ENCODE results near the gene ZNF813. TPM values are rescaled to one million over a fixed set of nuclear protein-coding genes. Genes with fewer than 3 reads are reported as not detected.

Gene ZNF813
- total RNA-seq, 1 experiment from 2014 or later, result 3.5 TPM

DNA sequence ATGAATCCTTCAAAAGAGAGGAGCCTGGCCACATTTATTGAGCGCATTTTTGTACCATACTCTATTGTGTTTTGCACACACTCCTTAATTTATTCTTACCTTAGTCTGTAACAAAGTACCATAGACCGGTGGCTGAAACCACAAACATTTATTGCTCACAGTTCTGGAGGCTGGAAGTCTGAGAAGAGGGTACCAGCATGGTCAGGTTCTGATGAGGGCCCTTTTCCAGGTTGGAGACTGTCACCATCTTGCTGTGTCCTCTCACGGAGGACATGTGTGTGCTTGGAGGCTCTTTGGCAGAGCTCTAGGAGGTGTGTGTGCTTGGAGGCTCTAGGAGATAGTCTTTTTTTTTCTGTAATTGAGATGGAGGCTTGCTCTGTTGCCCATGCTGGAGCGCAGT, 72.6 kb downstream of the ZNF813 start:
- no peak overlapping the region for H3K4me3 ChIP-seq (ENCODE audit: low read length)
- peaks cover 16% of the 10 kb centered on the region for H3K36me3 ChIP-seq (ENCODE audit: low read depth, low read length)
- H3K9me2 ChIP-seq (replicated peaks; ENCODE audit: low read length), result no peaks in the 10 kb centered on the region
- no TSS peak for BruUV-seq (replicated peaks)
- no peak overlapping the region for H3K9ac ChIP-seq (ENCODE audit: low read length)
- H2AFZ ChIP-seq (ENCODE audit: low read length), result no peak overlapping the region
- H4K20me1 ChIP-seq (ENCODE audit: low read length), result no peaks in the 10 kb centered on the region
- H3K4me2 ChIP-seq (ENCODE audit: low read length), result no peak overlapping the region
- ChIA-PET POLR2A (ENCODE audit: unreplicated experiment) (no interaction called here), CTCF (no interaction called here)
- peaks cover 30% of the 10 kb centered on the region for H3K79me2 ChIP-seq (ENCODE audit: low read length)
- DNase-seq (no peak), ATAC-seq (no peak)
- TF ChIP-seq EZH2 (IDR thresholded peaks at IDR 0.05; ENCODE audit: low read length, unreplicated experiment) (no peak), CTCF (conservative IDR thresholded peaks at IDR 0.05; ENCODE audit: low read depth, low read length) (no peak), EZH2phosphoT487 (IDR thresholded peaks at IDR 0.05; ENCODE audit: borderline replicate concordance, low read length) (no peak)
- no peaks in the 10 kb centered on the region for H3F3A ChIP-seq (ENCODE audit: low read length, unreplicated experiment)
- no peak overlapping the region for H3K27ac ChIP-seq (ENCODE audit: low read length)
- intact Hi-C loops (cut with micrococcal nuclease), result no loop called here
- no peaks in the 10 kb centered on the region for H3K27me3 ChIP-seq (ENCODE audit: low read length)
- no peaks in the 10 kb centered on the region for H3K9me3 ChIP-seq (ENCODE audit: low read length)
- H3K4me1 ChIP-seq (ENCODE audit: insufficient read depth, low read length), result peaks cover 32% of the 10 kb centered on the region

DNA sequence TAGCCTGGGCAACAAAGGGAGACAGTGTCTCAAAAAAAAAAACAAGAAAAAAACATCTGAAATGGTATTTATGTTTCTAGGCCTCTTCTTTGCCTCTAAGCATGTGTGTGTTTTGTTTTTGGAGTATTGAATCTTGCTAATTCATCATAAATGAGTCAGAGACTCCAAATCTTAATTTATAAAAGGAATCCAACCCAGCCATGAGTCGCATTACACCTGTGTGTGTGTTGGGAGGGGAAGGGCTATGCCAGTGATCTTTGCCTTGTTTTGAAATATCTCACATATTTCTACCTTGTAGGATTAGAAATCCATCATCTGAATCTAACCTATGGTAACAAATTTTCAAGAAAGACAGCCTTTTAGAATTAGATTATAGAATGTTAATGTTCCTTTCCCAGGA, 74.4 kb downstream of the ZNF813 start:
- no peak for TF ChIP-seq CTCF (conservative IDR thresholded peaks at IDR 0.05; ENCODE audit: low read depth, low read length)
- TF ChIP-seq EZH2phosphoT487 (IDR thresholded peaks at IDR 0.05; ENCODE audit: borderline replicate concordance, low read length), result no peak
- TF ChIP-seq EZH2 (IDR thresholded peaks at IDR 0.05; ENCODE audit: low read length, unreplicated experiment), result no peak
- Histone ChIP-seq H3K4me3 (ENCODE audit: low read length) (no peak overlapping the region), H3F3A (ENCODE audit: low read length, unreplicated experiment) (no peaks in the 10 kb centered on the region), H3K9me3 (ENCODE audit: low read length) (no peaks in the 10 kb centered on the region), H3K79me2 (ENCODE audit: low read length) (peaks cover 40% of the 10 kb centered on the region), H3K4me1 (ENCODE audit: insufficient read depth, low read length) (peaks cover 50% of the 10 kb centered on the region), H4K20me1 (ENCODE audit: low read length) (no peaks in the 10 kb centered on the region), H3K9me2 (replicated peaks; ENCODE audit: low read length) (no peaks in the 10 kb centered on the region), H3K36me3 (ENCODE audit: low read depth, low read length) (peaks cover 19% of the 10 kb centered on the region), H3K9ac (ENCODE audit: low read length) (no peak overlapping the region), H3K27me3 (ENCODE audit: low read length) (no peaks in the 10 kb centered on the region), H3K4me2 (ENCODE audit: low read length) (peak overlapping the region; percentile 29), H2AFZ (ENCODE audit: low read length) (no peak overlapping the region), H3K27ac (ENCODE audit: low read length) (peak overlapping the region; percentile 68)
- intact Hi-C loops (cut with micrococcal nuclease), result no loop called here
- BruUV-seq (replicated peaks), result no TSS peak
- no peak for ATAC-seq
- POLR2A ChIA-PET (ENCODE audit: unreplicated experiment), result no interaction called here
- CTCF ChIA-PET, result no interaction called here
- DNase-seq, result peak; percentile 76

GRCh38 chr19:53545271-53546065, 77.9 kb downstream of the ZNF813 start:
- CTCF ChIA-PET, result interaction anchor here (0.5 kb wide), 1 partner anchor 1889 kb away, joined by 4 read pairs; no protein-coding TSS in a partner anchor
- Histone ChIP-seq H4K20me1 (ENCODE audit: low read length) (no peaks in the 10 kb centered on the region), H3K4me2 (ENCODE audit: low read length) (peak overlapping the region; percentile 71), H3F3A (ENCODE audit: low read length, unreplicated experiment) (no peaks in the 10 kb centered on the region), H3K9ac (ENCODE audit: low read length) (peak overlapping the region; percentile 78), H3K27me3 (ENCODE audit: low read length) (no peaks in the 10 kb centered on the region), H3K4me1 (ENCODE audit: insufficient read depth, low read length) (peaks cover 44% of the 10 kb centered on the region), H3K9me2 (replicated peaks; ENCODE audit: low read length) (no peaks in the 10 kb centered on the region), H2AFZ (ENCODE audit: low read length) (peak overlapping the region; percentile 27), H3K9me3 (ENCODE audit: low read length) (no peaks in the 10 kb centered on the region), H3K27ac (ENCODE audit: low read length) (peak overlapping the region; percentile 96), H3K36me3 (ENCODE audit: low read depth, low read length) (peaks cover 20% of the 10 kb centered on the region), H3K79me2 (ENCODE audit: low read length) (peaks cover 44% of the 10 kb centered on the region), H3K4me3 (ENCODE audit: low read length) (peak overlapping the region; percentile 26; the same call in 1 of the 2 replicates)
- intact Hi-C loops (cut with micrococcal nuclease), result loop anchor here (1.0 to 2.0 kb wide), 2 partner anchors 25 to 78 kb away; partner anchors contain the start of gene ZNF813
- DNase-seq (peak; percentile 98), ATAC-seq (peak; percentile 96)
- POLR2A ChIA-PET (ENCODE audit: unreplicated experiment), result no interaction called here
- BruUV-seq (replicated peaks), result TSS peak; percentile 87
- TF ChIP-seq CTCF (conservative IDR thresholded peaks at IDR 0.05; ENCODE audit: low read depth, low read length), result peak; percentile 53
- no peak for TF ChIP-seq EZH2phosphoT487 (IDR thresholded peaks at IDR 0.05; ENCODE audit: borderline replicate concordance, low read length)
- TF ChIP-seq EZH2 (IDR thresholded peaks at IDR 0.05; ENCODE audit: low read length, unreplicated experiment), result no peak

Measured in PC-3 (cell line).